BJ (cell line): ENCODE data around the gene CCDC57. TPM values are rescaled to one million over a fixed set of nuclear protein-coding genes. Genes with fewer than 3 reads are reported as not detected.

Experiments
- CTCF ChIA-PET: fragments of 350-600 bp; formaldehyde crosslinking; extraction: SDS; loops from one replicate; lab custom pipeline; 2021; ENCODE audit warnings: antibody characterized with exemption, inconsistent platforms; lab: Yijun Ruan, JAX
- POLR2A ChIA-PET: fragments of 300-600 bp; sonication (Branson Sonifier 250); formaldehyde crosslinking; extraction: SDS; loops from one replicate; lab custom pipeline; 2021; ENCODE audit warnings: antibody characterized with exemption; lab: Charles Lee
- DNase-seq: peaks from one replicate; pipeline ENCODE4 v3.0.0-alpha.2; 2011; ENCODE audit warnings: low read depth
- H3K27me3 ChIP-seq: 2 replicates; pipeline ENCODE4 v1.6.0; 2011; ENCODE audit warnings: low read length; ENCODE audit not compliant: control insufficient read depth, insufficient read depth
- H3K36me3 ChIP-seq: 2 replicates; pipeline ENCODE4 v1.5.1; 2011; ENCODE audit warnings: low read length; ENCODE audit not compliant: control insufficient read depth, insufficient read depth
- H3K4me3 ChIP-seq: 2 replicates; pipeline ENCODE4 v1.5.1; 2011; ENCODE audit warnings: low read depth, mild to moderate bottlenecking, control low read depth, low read length
- CTCF ChIP-seq: IDR thresholded peaks from 2 replicates; pipeline ENCODE4 v1.5.1; 2011; ENCODE audit warnings: low read depth, mild to moderate bottlenecking, control low read depth, inconsistent platforms, low read length, moderate library complexity; ENCODE audit not compliant: insufficient read depth
- polyA plus RNA-seq: library from polyadenylated mRNA; depleted of rRNA; stranded (reverse); fragments of >200 nt; gene quantifications from 2 replicates; pipeline ENCODE4 v1.2.3, GENCODE V29; 2011

CCDC57 gene
- polyA plus RNA-seq, 1 experiment = 15.4 TPM

DNA sequence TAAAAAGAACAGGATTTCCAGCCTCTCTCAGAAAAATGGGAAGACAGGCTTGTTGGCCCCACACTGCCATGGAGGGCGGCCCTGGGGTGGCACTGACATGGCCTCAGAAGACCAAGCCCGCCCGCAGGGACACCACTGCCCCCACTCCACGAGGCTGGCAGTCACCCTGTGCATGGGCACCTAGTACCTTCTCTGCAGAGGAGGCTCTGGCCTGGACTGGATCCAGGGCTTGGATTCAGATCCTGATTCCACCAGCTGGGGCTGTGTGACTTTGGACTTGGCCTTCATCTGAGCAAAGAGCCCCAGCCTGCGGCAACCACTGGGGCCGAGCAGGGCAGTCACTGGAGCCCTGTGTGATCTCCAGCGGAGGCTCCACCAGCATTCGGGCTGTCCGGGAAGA is 97.8 kb downstream of the CCDC57 start:
- DNase-seq = no peak
- Histone ChIP-seq H3K4me3 (no peak overlapping the region), H3K36me3 (peaks cover 3% of the 10 kb centered on the region), H3K27me3 (no peaks in the 10 kb centered on the region)
- CTCF ChIA-PET = interaction anchor here (1.4 kb wide), 1 partner anchor 85 kb away, joined by 6 read pairs; no protein-coding TSS in a partner anchor
- POLR2A ChIA-PET = no interaction called here
- no peak for TF ChIP-seq CTCF

GRCh38 chr17:82114447-82114846 is 98.2 kb downstream of the CCDC57 start:
- Histone ChIP-seq H3K36me3 (peaks cover 3% of the 10 kb centered on the region), H3K27me3 (no peaks in the 10 kb centered on the region), H3K4me3 (no peak overlapping the region)
- TF ChIP-seq CTCF = no peak
- ChIA-PET CTCF (interaction anchor here (1.4 kb wide), 1 partner anchor 84 kb away, joined by 6 read pairs; no protein-coding TSS in a partner anchor), POLR2A (no interaction called here)
- no peak for DNase-seq

DNA sequence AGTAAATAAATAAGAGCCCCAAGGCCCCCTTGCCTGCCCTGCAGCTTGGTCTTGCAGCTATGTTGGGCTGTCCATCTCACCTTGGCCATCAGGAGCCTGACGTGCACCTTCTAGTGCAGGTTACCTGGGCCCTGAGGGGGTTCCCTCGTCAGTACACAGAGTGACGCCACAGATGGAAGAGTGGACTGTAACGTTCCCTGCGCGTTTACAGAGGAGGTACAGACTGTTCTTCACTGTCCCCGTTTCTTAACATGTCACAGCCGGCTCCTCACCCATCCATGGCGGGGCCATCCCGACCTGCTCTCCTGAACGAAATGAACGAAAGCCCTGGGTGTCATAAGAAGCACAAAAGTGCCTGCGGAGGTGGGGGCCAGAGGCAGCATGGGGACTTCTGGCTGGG is 98.7 kb downstream of the CCDC57 start:
- no peak overlapping the region for H3K4me3 ChIP-seq
- peaks cover 3% of the 10 kb centered on the region for H3K36me3 ChIP-seq
- DNase-seq = no peak
- TF ChIP-seq CTCF = no peak
- ChIA-PET POLR2A (no interaction called here), CTCF (interaction anchor here (1.4 kb wide), 1 partner anchor 84 kb away, joined by 6 read pairs; no protein-coding TSS in a partner anchor)
- H3K27me3 ChIP-seq = no peaks in the 10 kb centered on the region

GRCh38 chr17:82113422-82113821 is 99.2 kb downstream of the CCDC57 start:
- peaks cover 3% of the 10 kb centered on the region for H3K36me3 ChIP-seq
- no peak overlapping the region for H3K4me3 ChIP-seq
- no peak for TF ChIP-seq CTCF
- DNase-seq = no peak
- ChIA-PET CTCF (interaction anchor here (1.4 kb wide), 1 partner anchor 83 kb away, joined by 6 read pairs; no protein-coding TSS in a partner anchor), POLR2A (no interaction called here)
- no peaks in the 10 kb centered on the region for H3K27me3 ChIP-seq

DNA sequence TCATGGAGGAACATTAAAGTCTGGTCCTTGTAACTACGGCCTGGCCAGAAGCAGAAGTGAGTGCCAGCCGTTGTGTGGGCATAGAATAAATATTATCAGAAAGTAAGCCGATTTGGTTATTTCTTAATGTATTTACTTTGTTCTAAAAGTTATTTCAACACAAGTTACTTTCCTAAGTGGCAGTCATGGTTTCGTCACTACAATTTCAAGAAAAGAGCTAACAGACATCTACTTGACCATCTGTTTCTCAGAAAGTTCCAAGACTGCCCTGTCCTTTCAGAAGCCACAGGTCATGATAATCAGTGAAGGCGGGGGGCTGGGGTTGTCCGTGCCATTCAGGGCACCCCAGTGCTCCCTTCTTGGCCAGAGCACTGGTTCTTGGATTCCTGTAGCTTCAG is 99.7 kb downstream of the CCDC57 start:
- Histone ChIP-seq H3K4me3 (no peak overlapping the region), H3K27me3 (no peaks in the 10 kb centered on the region), H3K36me3 (peaks cover 2% of the 10 kb centered on the region)
- POLR2A ChIA-PET = no interaction called here
- CTCF ChIA-PET = no interaction called here
- no peak for TF ChIP-seq CTCF
- DNase-seq = no peak
